ENCODE results near the gene METRN.

DNA sequence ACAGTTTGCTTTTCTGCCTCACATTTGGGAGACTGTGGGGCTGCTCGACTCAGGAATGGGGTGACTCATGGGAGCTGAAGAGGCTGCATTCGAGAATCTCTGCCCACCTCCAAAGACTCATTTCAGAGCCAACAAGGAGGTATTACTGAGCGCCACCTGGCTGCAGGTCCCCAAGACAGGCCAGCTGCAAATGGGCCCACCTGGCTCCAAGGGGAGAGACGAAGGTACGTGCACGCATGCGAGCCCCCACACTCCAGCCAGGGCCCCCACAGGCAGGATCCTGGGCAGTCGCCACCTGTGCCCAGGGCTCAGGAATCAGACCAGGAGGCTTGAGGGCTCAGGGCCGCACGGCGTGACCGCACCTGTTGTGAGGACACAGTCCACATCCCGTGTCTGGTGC lies 18.0 kb downstream of the METRN start:
- no peak for TF ChIP-seq CTCF (IDR thresholded peaks at IDR 0.05)
- TF ChIP-seq, protein P1, sequence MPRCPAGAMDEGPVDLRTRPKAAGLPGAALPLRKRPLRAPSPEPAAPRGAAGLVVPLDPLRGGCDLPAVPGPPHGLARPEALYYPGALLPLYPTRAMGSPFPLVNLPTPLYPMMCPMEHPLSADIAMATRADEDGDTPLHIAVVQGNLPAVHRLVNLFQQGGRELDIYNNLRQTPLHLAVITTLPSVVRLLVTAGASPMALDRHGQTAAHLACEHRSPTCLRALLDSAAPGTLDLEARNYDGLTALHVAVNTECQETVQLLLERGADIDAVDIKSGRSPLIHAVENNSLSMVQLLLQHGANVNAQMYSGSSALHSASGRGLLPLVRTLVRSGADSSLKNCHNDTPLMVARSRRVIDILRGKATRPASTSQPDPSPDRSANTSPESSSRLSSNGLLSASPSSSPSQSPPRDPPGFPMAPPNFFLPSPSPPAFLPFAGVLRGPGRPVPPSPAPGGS (IDR thresholded peaks at IDR 0.05), result no peak
- TF ChIP-seq CEBPB (IDR thresholded peaks at IDR 0.05), result no peak
- TF ChIP-seq EP300 (IDR thresholded peaks at IDR 0.05), result no peak
- TF ChIP-seq RFX5 (IDR thresholded peaks at IDR 0.05), result no peak
- no peak for TF ChIP-seq MAFK (IDR thresholded peaks at IDR 0.05; ENCODE audit: partially characterized antibody)
